CD1c-positive myeloid dendritic cell (primary cell): ENCODE measurements around the gene MAP1LC3B2.

Experiments used
- DNase-seq: peaks from one replicate; pipeline ENCODE4 v3.0.0-alpha.2; 2016; ENCODE audit errors: extremely low spot score

The MAP1LC3B2 gene

DNA sequence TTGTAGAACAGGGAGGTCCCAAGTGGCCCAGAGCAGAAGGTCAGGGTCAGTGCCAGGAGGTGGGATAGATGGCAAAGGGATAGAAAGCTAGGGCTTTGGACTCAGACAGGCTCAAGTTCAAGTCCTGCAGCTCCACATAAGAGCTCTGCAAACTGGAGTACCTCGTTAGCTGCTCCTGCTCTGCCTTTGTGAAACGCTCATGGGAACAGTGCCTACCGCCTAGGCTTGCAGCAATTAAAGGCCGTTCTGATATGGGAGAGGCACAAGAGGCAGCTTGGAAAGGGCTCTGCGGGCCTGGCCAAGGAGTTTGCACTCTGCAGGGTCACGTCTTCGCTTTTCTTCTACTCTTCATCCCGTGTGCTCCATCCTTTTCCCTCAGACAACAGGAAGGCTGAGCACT lies 54.1 kb downstream of the MAP1LC3B2 start:
- DNase-seq, result no peak

GRCh38 chr12:116614194-116614915 lies 55.2 kb downstream of the MAP1LC3B2 start:
- DNase-seq, result no peak

- no peak for DNase-seq
These were observed 56.1 kb downstream of the MAP1LC3B2 start for GRCh38 chr12:116615141-116615861.

GRCh38 chr12:116616536-116617248 lies 57.5 kb downstream of the MAP1LC3B2 start:
- DNase-seq, result no peak

DNA sequence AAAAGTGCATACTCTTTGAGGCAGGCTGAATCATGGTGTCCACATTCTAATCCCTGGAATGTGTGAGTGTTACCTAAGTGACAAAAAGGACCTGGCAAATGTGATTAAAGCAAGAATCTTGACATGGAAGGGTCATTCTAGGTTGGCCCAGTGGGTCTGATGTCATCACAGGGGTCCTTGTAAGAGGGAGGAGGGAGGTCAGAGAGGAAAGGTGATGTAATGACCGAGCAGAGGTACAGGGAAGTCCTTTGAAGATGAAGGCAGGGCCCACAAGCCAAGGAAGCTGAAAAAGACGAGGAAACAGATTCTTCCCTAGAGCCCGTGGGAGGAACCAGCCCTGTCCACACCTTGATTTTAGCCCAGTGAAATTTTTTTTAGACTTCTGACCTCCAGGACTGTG lies 60.1 kb downstream of the MAP1LC3B2 start:
- no peak for DNase-seq

DNA sequence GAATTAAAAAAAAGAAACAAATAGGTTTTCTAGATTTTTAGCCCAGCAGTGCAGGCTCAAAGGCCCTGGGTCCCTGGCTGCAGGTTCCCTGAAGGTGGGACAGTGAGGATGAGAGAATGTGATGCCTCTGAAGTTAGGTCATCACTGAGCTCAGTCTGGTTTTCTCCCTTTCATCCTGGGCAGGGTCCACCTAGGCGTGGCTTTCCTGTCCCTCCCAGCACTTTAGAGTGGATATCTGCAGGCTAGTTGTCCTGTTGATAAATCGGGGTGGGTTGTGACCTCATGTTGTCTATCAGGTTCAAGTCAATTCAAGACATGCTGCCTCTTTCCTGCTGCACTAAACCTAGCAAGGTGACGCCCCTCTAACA lies 60.9 kb downstream of the MAP1LC3B2 start:
- no peak for DNase-seq

GRCh38 chr12:116620492-116621191 lies 61.5 kb downstream of the MAP1LC3B2 start:
- no peak for DNase-seq

- DNase-seq, result no peak
These were observed 62.0 kb downstream of the MAP1LC3B2 start for GRCh38 chr12:116621194-116621593.

DNA sequence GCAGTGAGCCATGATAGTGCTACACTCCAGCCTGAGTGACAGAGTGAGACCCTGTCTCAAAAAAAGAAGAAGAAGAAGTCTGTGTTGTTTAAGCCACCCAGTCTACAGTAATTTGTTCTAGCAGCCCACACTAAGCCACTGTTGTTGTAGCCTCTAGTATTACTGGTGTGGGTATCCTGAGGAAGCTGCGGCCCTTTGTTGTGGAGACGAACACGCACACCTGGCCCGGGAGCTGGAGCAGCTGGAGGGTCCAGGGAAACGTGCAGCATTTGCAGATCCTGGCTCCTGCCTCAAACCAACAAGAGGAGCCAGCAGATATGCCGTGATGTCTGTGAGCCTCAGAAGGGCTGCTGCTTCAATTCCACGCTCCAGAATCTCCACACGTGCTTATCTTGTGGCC lies 65.3 kb downstream of the MAP1LC3B2 start:
- no peak for DNase-seq

GRCh38 chr12:116626153-116626552 lies 67.0 kb downstream of the MAP1LC3B2 start:
- DNase-seq, result no peak
